ENCODE data around the gene ARHGAP26.

DNA sequence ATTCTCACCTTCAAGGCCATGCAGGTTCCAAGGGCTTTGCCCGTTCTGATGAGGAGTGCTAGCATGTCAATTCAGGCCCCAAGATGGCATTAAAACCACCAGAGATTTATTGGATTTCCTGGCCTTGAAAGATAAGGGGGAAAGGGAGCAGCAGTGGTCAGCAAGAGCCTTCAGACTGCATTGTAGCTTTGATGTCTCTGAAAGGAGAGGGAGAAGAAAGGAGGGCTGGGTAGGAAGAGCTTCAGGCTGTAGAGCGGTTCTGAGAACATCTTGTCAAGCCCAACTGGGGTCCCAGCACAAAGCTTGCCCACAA lies 42.5 kb upstream of the ARHGAP26 start:
- TF ChIP-seq JUND (IDR thresholded peaks at IDR 0.05): no peak
- TF ChIP-seq REST (IDR thresholded peaks at IDR 0.05): no peak
- TF ChIP-seq RXRA (IDR thresholded peaks at IDR 0.05): no peak
- no peak for TF ChIP-seq EGR1 (IDR thresholded peaks at IDR 0.05; ENCODE audit: low read depth in 2 of 2)

Data from liver (tissue), 2 donors.